Endothelial cell of umbilical vein (primary cell): Measurements from ENCODE around the gene CXCL11. TPM values are rescaled to one million over a fixed set of nuclear protein-coding genes. Genes with fewer than 3 reads are reported as not detected.

Source experiments
- BruUV-seq: library from RNA; stranded (reverse); fragments of 400-500 nt; replicated peaks from 2 replicates; lab custom pipeline; 2021; lab: Mats Ljungman, UMichigan
- CTCF ChIA-PET: fragments of 300-600, 350-600 bp; sonication (Branson Sonifier 250); formaldehyde crosslinking; loops from one replicate; lab custom pipeline; 2021; ENCODE audit warnings: antibody characterized with exemption, inconsistent platforms; lab: Charles Lee
- POLR2A ChIA-PET: fragments of 300-600, 350-600 bp; sonication (Branson Sonifier 250); formaldehyde crosslinking; loops from one replicate; lab custom pipeline; 2021; ENCODE audit warnings: antibody characterized with exemption, inconsistent platforms; lab: Charles Lee
- DNase-seq: peaks from one replicate; pipeline ENCODE4 v3.0.0-alpha.2; 2011; ENCODE audit warnings: low read depth, low spot score
- FAIRE-seq: peaks from 2 replicates; lab custom pipeline; 2011; peaks lifted over from hg19 to GRCh38; lab: Jason Lieb, UNC
- H2AFZ ChIP-seq: 2 replicates; pipeline ENCODE4 v1.6.0; 2012; ENCODE audit warnings: low read depth, low read length, control low read depth, inconsistent platforms
- H3K27ac ChIP-seq: 2 replicates; pipeline ENCODE4 v1.5.1; 2011; ENCODE audit warnings: low read depth, mild to moderate bottlenecking, control low read depth, low read length, moderate library complexity; ENCODE audit not compliant: insufficient read depth
- H3K27me3 ChIP-seq, 2 experiments: 2 replicates each; pipeline versions ENCODE4 v1.6.0 to v1.6.1; 2011; ENCODE audit warnings: low read length in 2 of 2, mixed read lengths in 1 of 2; ENCODE audit not compliant: control insufficient read depth in 2 of 2, insufficient read depth in 2 of 2
- H3K36me3 ChIP-seq, 2 experiments: 2 replicates in 1 of 2; 3 replicates in 1 of 2; pipeline ENCODE4 v1.5.1; 2011; ENCODE audit warnings: low read length in 2 of 2, mild to moderate bottlenecking in 1 of 2, moderate library complexity in 1 of 2; ENCODE audit not compliant: control insufficient read depth in 2 of 2, insufficient read depth in 2 of 2; ENCODE audit errors: extremely low read depth in 1 of 2
- H3K4me1 ChIP-seq: 3 replicates; pipeline ENCODE4 v1.5.1; 2011; ENCODE audit warnings: mild to moderate bottlenecking, low read length; ENCODE audit not compliant: control insufficient read depth, insufficient read depth; ENCODE audit errors: extremely low read depth
- H3K4me2 ChIP-seq: 2 replicates; pipeline ENCODE4 v1.6.1; 2011; ENCODE audit warnings: low read length, control low read depth, mixed read lengths; ENCODE audit not compliant: insufficient read depth
- H3K4me3 ChIP-seq, 3 experiments: fragments of 200-600 bp in 1 of 3; sonication (generic), shearing (Covaris generic) in 1 of 3; replicated peaks in 1 of 3; 2 replicates each; pipeline ENCODE4 v1.5.1; 2011 to 2016; ENCODE audit warnings: control low read depth in 3 of 3, low read length in 3 of 3, mild to moderate bottlenecking in 2 of 3, inconsistent platforms in 1 of 3, low read depth in 1 of 3, moderate library complexity in 1 of 3; ENCODE audit not compliant: insufficient read depth in 1 of 3
- H3K79me2 ChIP-seq: 2 replicates; pipeline ENCODE4 v1.6.0; 2012; ENCODE audit warnings: low read length, inconsistent platforms; ENCODE audit not compliant: control insufficient read depth, insufficient read depth
- H3K9ac ChIP-seq: replicated peaks from 2 replicates; pipeline ENCODE3; 2011; ENCODE audit warnings: low read length, control low read depth; ENCODE audit not compliant: insufficient read depth; ENCODE audit errors: extremely low read depth
- H3K9me1 ChIP-seq: replicated peaks from 3 replicates; pipeline ENCODE4 v1.6.0; 2011; ENCODE audit warnings: mild to moderate bottlenecking, low read length; ENCODE audit not compliant: control insufficient read depth, insufficient read depth; ENCODE audit errors: extremely low read depth
- H3K9me3 ChIP-seq: replicated peaks from 2 replicates; pipeline ENCODE4 v1.5.1; 2012; ENCODE audit warnings: low read length, inconsistent platforms; ENCODE audit not compliant: control insufficient read depth, insufficient read depth
- H4K20me1 ChIP-seq: replicated peaks from 2 replicates; pipeline ENCODE3; 2011; ENCODE audit warnings: mild to moderate bottlenecking, low read length; ENCODE audit not compliant: control insufficient read depth, insufficient read depth; ENCODE audit errors: extremely low read depth
- EZH2 ChIP-seq: IDR thresholded peaks from 2 replicates; pipeline ENCODE4 v1.6.1; 2012; ENCODE audit warnings: borderline replicate concordance, low read depth, mild to moderate bottlenecking, moderate library complexity, low read length, inconsistent platforms; ENCODE audit not compliant: severe bottlenecking
- FOS ChIP-seq: IDR thresholded peaks from 2 replicates; pipeline ENCODE4 v1.6.1; 2011; ENCODE audit warnings: mild to moderate bottlenecking, low read length, moderate library complexity, borderline replicate concordance; ENCODE audit not compliant: insufficient read depth
- GATA2 ChIP-seq: IDR thresholded peaks from 2 replicates; pipeline ENCODE4 v1.7.0; 2011; ENCODE audit warnings: low read depth, mild to moderate bottlenecking, moderate library complexity, mixed read lengths, low read length; ENCODE audit not compliant: insufficient read length, insufficient read depth
- JUN ChIP-seq: IDR thresholded peaks from 2 replicates; pipeline ENCODE4 v1.6.1; 2011; ENCODE audit warnings: borderline replicate concordance, low read depth; ENCODE audit not compliant: insufficient read length, insufficient read depth
- MYC ChIP-seq: IDR thresholded peaks from one replicate; pipeline ENCODE4 v1.6.1; 2011; ENCODE audit warnings: mild to moderate bottlenecking, low read depth, low read length
- POLR2A ChIP-seq: IDR thresholded peaks from 2 replicates; pipeline ENCODE4 v1.6.1; 2012; ENCODE audit warnings: low read depth, mild to moderate bottlenecking, control low read depth, low read length
- POLR2AphosphoS5 ChIP-seq: IDR thresholded peaks from 2 replicates; pipeline ENCODE4 v1.6.1; 2012; ENCODE audit warnings: low read depth, mild to moderate bottlenecking, control low read depth, low read length, moderate library complexity; ENCODE audit not compliant: insufficient read depth
- dilution Hi-C: fragments of 300-500 bp; cut with MboI; formaldehyde crosslinking; loops from one replicate; pipeline ENCODE4 v1.15.0; 2019; ENCODE audit warnings: low sequenced_read_pairs; ENCODE audit not compliant: extremely low pct_ligation_motif_present
- intact Hi-C: fragments of 100-400 bp; cut with micrococcal nuclease; formaldehyde crosslinking; loops from one replicate; pipeline ENCODE4 v1.10.0; 2022
- polyA plus RNA-seq, 4 experiments: library from polyadenylated mRNA; depleted of rRNA in 3 of 4; stranded (reverse) in 3 of 4; unstranded in 1 of 4; fragments of >200 nt; gene quantifications; 2 replicates each; pipeline versions ENCODE4 v1.2.1 to v1.2.3, GENCODE V29; 2011 to 2012; ENCODE audit warnings: missing spikeins in 1 of 4
- total RNA-seq: library from RNA; stranded (reverse); gene quantifications from 2 replicates; pipeline ENCODE4 v1.2.3, GENCODE V29; 2021
- TF ChIP-seq, protein P1 (sequence below): IDR thresholded peaks from 2 replicates; pipeline ENCODE4 v1.6.1; 2011; ENCODE audit not compliant: insufficient read depth, insufficient read length
- TF ChIP-seq, protein P2 (sequence below), 2 donors: IDR thresholded peaks; 1 replicate in 1 of 2; 2 replicates in 1 of 2; pipeline ENCODE4 v1.5.1; 2011; ENCODE audit warnings: low read length in 2 of 2, mild to moderate bottlenecking in 2 of 2, moderate library complexity in 2 of 2, control low read depth in 1 of 2, inconsistent platforms in 1 of 2, low read depth in 1 of 2; ENCODE audit not compliant: insufficient read depth in 1 of 2; ENCODE audit errors: extremely low read depth in 1 of 2

Gene CXCL11
- total and polyA plus RNA-seq, 2 donors (not counting 3 experiments of a cell fraction or from before 2014, with no cell fraction given): 0.91 to 1.1 TPM

DNA sequence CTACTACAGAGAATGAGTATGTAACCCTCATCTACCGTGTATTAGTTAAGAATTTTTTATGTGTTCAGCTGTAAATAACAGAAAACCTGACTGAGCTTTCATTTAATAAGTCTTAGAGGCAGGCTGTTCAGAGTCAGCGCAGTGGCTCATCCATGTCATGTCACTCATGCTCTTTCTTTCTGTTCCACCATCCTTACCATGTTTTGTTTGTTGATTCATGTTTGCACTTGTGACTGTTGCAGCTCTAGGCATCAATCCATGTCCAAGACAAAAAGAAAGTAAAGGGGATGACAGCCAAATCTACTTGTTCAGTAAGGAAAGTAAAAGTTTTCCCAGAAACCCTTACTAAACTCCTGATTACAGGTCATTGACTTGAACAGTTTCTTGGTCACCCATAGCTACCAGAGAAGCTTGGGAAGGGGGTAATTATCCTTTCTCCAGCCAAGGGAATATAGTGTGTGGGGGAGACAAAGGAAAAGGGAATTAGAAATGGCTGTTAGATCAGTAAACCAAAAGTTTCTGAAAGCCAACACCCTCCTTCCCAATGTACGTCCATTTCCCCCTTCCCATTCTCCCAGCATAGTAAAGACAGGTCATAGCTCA, 47.6 kb upstream of the CXCL11 start:
- H3K9ac ChIP-seq: no peak overlapping the region
- H3K79me2 ChIP-seq: no peaks in the 10 kb centered on the region
- no peaks in the 10 kb centered on the region for H4K20me1 ChIP-seq
- H3K36me3 ChIP-seq: no peaks in the 10 kb centered on the region
- peaks cover 7 to 22% of the 10 kb centered on the region in 2 experiments for H3K27me3 ChIP-seq
- DNase-seq (no peak), FAIRE-seq (no peak)
- no peaks in the 10 kb centered on the region for H3K4me1 ChIP-seq
- CTCF ChIA-PET: interaction anchor here (1.3 to 9.0 kb wide), 4 partner anchors 9 to 167 kb away, joined by 3 to 124 read pairs (median 5); partner anchors contain the start of gene ART3
- H3K27ac ChIP-seq: no peak overlapping the region
- POLR2A ChIA-PET: no interaction called here
- H3K4me3 ChIP-seq: no peak overlapping the region
- H3K4me2 ChIP-seq: no peak overlapping the region
- no peaks in the 10 kb centered on the region for H3K9me1 ChIP-seq
- intact Hi-C loops (no loop called here), dilution Hi-C loops (no loop called here)
- H2AFZ ChIP-seq: no peak overlapping the region
- H3K9me3 ChIP-seq: no peaks in the 10 kb centered on the region
- TF ChIP-seq, protein P1, sequence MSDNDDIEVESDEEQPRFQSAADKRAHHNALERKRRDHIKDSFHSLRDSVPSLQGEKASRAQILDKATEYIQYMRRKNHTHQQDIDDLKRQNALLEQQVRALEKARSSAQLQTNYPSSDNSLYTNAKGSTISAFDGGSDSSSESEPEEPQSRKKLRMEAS: no peak
- BruUV-seq: no TSS peak

DNA sequence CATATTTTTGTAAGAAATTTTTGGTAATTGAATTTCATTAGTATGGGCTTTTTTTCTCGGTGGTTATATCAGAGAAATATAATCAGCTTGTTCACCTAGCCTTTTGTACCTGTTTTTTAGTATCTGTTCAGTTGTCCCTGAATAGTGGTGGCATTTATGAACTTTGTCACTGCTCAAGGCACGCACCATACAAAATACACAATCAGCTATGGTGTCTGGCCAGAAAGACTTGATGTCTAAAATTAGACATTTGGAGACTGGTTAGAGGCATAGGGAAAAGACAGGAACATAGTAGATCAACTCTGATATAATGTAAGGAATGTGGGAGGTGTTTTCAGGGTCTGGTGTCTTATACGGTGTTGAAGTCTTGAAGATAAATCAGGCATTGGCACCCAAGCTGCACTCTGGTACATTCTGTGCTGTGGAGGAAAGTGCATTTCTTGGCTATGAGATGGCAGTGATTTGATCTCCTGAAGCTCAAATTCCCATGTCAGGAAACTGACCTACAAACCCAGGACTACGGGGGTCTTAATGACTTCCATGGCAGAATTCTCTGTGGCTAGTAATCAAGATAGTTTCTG, 42.3 kb upstream of the CXCL11 start:
- no peak for FAIRE-seq
- Histone ChIP-seq H3K9me3 (no peaks in the 10 kb centered on the region), H3K27ac (no peak overlapping the region), H3K4me3 (no peak overlapping the region), H2AFZ (no peak overlapping the region), H3K27me3 (peaks cover 4 to 8% of the 10 kb centered on the region in 2 experiments), H4K20me1 (no peaks in the 10 kb centered on the region), H3K9me1 (no peaks in the 10 kb centered on the region), H3K9ac (no peak overlapping the region), H3K79me2 (no peaks in the 10 kb centered on the region), H3K4me2 (no peak overlapping the region), H3K4me1 (no peaks in the 10 kb centered on the region), H3K36me3 (no peaks in the 10 kb centered on the region)
- dilution Hi-C loops (no loop called here), intact Hi-C loops (no loop called here)
- no peak for DNase-seq
- ChIA-PET POLR2A (no interaction called here), CTCF (interaction anchor here (1.8 kb wide), 1 partner anchor 9 kb away, joined by 8 read pairs; no protein-coding TSS in a partner anchor)
- no TSS peak for BruUV-seq
- TF ChIP-seq MYC (no peak), FOS (no peak), JUN (no peak), POLR2A (no peak), EZH2 (no peak), POLR2AphosphoS5 (no peak), GATA2 (no peak)
- TF ChIP-seq, protein P1: no peak
- TF ChIP-seq, protein P2, sequence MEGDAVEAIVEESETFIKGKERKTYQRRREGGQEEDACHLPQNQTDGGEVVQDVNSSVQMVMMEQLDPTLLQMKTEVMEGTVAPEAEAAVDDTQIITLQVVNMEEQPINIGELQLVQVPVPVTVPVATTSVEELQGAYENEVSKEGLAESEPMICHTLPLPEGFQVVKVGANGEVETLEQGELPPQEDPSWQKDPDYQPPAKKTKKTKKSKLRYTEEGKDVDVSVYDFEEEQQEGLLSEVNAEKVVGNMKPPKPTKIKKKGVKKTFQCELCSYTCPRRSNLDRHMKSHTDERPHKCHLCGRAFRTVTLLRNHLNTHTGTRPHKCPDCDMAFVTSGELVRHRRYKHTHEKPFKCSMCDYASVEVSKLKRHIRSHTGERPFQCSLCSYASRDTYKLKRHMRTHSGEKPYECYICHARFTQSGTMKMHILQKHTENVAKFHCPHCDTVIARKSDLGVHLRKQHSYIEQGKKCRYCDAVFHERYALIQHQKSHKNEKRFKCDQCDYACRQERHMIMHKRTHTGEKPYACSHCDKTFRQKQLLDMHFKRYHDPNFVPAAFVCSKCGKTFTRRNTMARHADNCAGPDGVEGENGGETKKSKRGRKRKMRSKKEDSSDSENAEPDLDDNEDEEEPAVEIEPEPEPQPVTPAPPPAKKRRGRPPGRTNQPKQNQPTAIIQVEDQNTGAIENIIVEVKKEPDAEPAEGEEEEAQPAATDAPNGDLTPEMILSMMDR (IDR thresholded peaks at IDR 0.05; ENCODE audit: extremely low read depth in 1 of 2, insufficient read depth in 1 of 2, low read depth in 1 of 2, low read length in 2 of 2): no peak
